Raji (cell line): ENCODE results near the gene PLLP.

Experiments used
- POLR2A ChIP-seq: IDR thresholded peaks from 2 replicates; pipeline ENCODE4 v1.6.1; 2011; ENCODE audit warnings: low read depth, low read length, control low read depth; ENCODE audit not compliant: insufficient read depth

PLLP gene

DNA sequence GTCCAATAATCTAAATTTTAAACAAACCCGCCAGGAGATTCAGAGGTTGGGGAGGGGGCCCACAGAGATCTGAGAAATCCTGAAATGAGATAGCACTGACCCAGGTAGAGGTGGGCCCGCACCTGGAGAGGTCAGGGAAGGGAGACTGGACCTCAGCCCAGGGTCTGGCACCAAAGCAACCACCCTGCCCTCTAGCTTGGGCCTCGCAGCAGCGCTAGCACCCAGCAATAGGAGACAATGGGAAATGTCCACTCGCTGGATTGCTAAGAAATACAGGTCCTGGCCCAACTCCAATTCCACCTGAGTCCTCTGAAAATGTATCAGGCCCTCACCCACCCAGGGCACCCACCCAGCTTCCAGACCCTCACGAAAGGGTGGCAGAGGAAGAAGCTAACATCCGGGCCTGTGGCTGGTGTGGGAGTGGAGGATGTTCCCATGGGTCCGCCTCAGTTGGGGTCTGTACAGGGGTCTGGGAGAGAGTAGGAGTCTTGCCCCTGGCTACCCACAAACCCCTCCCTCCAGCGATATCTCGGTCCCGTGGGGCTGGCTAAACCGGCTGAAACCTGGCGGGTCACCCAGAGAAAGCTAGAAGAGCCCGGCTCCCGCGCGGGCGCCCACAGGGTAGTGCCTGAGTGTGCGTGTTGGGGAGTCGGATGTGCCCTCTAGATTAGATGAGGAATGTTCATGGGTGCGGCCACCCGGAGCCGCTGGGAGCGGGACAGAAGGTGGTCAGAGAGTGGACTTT lies 1.1 kb downstream of the PLLP start:
- no peak for TF ChIP-seq POLR2A

DNA sequence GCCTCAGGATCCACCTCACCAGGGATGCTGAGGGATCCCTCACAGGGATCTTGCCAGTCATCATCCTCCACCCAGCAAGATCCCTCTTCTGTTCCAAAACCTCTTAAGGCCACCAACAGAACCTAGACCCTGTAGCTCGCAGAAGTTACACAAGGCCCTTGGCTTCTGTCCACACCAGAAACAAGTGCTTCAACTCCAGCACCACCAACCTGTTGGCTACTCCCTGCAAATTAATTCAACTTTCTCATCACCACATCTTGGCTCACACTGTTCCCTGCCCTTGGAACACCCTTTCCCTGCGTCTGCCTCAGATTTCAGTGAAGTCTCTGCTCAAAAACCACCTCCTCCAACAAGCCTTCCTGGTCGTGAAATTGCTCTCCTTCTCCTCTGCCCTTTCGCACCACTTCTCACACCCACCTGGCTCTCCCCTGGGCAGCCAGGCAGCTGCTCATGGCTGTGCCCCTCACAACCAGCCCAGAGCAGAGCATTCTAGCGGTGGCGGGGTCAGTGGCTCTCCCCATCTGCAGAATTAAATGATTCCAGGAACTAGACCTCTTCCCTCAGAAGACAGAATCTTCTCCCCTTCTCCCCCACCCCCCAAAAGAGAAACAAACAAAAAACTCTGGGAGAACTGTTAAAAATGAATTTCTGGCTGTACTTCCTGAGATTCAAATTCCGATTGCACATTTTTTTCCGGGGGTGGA lies 1.8 kb downstream of the PLLP start:
- no peak for TF ChIP-seq POLR2A

DNA sequence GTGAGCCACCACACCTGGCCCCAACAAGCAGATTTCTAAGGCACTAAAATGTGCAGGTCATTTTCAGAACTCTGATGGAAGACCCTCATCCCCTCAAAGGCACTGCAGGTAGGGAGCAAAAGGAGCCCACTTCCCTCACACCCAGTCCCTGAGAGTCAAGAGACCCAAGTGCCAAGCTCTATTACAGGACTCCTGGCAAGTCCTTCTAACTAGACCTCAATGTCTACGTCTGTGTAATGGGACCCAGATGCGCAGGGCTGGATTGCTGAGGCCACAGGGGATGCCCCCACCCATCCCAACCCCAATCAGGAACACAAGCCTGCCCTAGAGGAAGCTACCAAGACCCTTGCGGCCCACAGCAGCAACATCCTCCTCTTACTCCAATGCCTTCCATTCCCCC lies 2.7 kb downstream of the PLLP start:
- no peak for TF ChIP-seq POLR2A

DNA sequence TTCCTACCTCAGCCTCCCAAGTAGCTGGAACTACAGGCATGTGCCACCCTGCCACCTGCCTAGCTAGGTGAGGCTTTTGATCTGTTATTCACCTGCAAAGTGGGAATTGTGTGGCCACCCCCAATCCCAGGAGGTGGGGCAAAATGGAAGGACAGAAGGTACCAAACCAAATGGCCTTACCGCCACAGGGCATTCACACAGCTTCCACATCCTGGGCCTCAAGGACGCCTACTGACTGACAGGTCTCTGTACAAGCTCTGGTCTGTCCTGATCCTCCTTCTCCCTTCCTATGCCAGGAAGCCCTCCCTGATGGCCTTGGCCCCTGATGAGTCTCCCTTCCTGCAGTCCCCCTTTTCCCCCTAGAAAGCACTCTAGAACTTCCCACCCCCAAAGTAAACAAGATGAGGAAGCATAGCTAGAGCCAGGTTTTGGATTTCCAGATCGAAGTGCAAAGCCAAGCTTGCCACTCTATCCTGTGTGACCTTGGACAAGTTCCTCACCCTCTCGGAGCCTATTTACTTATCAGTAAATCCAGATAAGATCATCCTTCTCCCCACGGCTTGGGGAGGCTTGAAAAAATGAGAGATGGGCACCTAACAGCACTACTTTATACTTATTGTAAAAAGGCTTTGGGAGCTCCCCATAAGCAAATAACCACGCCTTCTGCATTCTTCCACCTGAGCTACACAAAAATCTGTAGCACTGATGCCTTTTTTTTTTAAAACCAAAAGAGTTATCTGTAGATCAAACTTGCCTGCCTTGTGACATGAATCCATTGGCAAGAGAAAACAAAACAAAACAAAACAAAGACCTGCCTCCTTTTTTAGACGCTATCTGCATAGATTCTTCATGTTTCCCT lies 4.5 kb downstream of the PLLP start:
- no peak for TF ChIP-seq POLR2A

DNA sequence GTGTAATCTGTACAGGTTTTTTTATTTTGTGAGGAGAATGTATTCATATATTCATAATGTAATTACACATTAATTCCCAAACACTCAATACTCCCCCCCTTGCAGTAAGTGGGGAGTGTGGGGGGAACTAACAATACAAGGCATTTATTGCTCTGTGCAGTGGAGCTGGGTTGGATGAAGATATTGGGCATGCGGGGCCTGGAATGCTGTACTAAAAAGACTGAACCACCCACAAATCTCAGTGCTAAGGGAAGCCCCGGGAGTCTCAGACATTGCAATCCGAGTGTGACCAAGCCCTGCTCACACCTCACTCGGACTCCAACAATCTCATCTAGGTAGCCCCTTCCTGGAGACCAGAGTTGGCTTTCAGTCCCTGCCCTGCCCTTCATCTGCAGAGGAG lies 6.0 kb downstream of the PLLP start:
- no peak for TF ChIP-seq POLR2A

DNA sequence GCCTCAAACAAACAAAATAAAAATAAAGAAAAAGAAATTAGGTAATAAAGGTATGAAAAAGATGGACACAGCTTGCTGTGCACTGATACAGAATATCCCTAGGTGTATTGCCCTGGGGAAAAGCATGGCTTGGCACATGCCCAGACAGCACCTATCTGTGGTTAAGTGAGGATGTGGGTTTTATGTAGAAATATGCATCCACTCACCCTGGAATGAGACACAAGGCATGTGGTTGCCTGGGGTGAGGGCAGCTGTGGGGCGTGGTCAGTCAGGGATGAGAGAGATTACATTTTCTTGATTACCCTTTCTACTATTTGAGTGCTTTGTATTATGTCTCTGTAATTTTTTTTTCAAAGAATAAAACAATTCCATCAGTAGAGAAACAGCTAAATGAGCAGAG lies 6.9 kb downstream of the PLLP start:
- TF ChIP-seq POLR2A = no peak

DNA sequence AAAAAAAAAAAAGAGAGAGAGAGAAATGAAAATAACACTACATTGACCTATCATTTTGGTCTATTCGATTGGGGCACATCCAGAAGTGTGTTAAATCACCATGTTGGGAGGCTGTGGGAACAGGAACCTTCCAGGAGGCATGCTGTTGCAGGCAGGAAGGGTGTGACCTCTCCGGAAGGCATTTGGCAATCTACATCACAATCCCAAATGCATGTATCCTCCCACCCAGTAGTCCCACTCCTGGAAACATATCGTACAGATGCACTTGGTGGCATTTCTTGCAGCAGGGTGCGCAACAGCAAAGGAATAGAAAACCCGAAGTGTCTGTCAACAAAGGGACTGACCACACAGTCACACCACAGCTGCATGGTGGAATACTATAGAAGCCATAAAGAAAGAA lies 7.9 kb downstream of the PLLP start:
- no peak for TF ChIP-seq POLR2A

DNA sequence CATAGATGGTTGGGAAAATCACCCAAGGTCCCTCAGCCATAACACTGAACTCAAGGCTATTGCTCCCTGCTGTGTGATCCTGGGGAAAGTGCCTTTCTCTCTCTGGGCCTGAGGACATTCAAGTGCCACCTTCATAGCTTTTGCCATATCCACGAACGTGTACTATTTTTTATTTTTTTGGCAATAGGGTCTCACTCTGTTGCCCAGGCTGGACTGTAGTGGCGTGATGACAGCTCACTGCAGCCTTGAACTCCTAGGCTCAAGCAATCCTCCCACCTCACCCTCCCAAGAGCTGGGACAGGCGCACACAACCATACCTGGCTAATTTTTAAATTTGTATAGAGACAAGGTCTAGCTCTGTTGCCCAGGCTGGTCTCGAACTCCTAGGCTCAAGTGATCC lies 10.6 kb downstream of the PLLP start:
- TF ChIP-seq POLR2A = no peak

DNA sequence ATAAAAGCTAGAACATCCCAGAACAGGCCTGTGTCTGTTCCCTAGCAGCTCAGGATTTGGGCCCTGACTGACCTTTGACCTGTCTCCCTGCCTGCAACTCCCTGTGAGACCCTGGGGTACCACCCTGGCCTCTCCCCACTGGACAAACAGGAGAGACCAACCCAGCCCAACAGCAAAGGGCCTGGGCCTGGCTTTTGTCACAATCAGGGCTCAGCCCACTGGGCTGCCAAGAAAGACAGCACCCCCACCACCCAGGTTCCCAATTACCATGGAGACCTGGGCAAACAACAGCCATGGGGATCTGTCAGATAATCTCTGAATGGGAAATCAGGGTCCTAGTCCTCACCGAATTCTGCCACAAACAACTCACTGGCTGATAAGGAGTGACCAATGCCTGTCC lies 11.1 kb downstream of the PLLP start:
- TF ChIP-seq POLR2A = no peak

DNA sequence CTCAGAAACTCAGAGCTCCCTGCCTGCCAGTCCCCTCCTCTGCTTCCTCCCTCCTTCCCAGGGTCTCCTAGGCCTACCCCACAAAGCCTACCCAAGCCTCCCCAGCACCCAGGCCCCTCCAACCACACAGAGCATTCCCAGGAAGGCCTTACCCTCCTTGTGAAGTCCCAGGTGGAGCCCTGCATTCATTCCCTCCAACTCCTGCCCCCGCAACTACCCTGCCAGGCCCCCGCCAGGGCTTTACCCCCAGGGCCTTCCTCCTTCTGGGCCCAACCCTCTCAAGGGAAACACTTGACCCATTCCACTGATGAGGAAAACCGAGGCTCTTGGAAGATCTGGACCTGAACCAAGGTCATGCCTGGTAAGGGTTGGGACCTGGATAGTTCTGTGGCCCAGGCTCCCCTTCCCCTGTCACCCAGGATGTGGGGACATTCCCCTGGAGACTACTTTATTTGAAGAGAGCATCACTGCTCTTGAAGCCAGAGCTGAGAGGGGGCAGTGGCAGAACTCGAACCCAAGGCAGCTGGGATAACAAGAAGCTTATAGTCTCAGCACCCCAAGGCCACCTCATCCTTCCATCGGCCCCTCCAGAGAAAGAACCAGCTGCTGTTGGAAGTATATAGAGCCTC lies 12.5 kb downstream of the PLLP start:
- no peak for TF ChIP-seq POLR2A

DNA sequence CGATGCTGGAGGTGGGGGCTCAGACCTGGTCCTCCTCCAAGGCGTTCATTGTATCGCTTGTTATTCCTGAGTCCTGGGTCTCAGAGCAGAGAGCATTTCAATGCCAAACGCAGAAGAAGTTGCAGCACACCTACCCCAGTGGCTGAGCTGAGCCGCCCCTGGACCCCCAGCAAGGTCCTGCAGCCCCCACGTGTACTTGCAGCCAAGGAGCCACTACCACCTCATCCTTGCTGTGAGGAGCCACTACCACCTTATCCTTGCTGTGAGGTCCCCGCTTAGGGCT lies 13.5 kb downstream of the PLLP start:
- no peak for TF ChIP-seq POLR2A

DNA sequence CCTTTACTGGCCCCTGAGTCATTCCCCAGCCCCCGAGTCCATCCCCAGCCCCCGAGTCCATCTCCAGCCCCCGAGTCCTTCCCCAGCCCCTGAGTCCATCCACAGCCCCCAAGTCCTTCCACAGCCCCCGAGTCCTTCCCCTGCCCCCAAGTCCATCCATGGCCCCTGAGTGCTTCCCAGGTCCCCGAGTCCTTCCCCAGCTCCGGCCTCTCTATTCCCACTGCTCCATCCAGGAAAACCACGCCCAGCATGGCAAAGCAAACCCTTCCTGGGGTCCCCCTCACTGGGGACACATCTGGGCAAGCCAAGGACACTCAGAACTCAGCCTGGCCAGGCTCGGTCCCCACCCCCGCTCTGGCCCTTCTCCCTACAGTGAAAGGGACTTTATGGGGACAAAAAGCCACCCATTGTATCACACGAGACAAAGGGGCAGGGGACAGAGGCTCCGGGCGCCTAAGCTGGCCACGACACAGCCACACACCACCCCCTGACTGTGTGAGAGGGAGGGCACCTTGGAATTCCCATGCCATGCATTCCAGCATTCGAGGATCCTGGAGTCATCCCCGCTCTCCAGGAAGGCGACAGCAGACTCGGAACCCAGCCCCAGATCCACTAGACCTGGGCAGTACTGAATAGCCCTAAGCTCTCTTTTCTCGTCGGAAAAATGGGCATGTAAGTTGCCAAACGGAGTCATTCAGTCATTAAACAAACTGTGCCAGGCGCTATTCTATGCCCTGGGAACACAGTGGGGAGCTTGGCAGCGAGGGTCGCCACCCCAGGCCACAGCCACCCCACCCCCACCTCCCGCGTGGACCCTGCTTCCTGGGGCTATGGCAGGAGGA lies 14.0 kb downstream of the PLLP start:
- TF ChIP-seq POLR2A = no peak

DNA sequence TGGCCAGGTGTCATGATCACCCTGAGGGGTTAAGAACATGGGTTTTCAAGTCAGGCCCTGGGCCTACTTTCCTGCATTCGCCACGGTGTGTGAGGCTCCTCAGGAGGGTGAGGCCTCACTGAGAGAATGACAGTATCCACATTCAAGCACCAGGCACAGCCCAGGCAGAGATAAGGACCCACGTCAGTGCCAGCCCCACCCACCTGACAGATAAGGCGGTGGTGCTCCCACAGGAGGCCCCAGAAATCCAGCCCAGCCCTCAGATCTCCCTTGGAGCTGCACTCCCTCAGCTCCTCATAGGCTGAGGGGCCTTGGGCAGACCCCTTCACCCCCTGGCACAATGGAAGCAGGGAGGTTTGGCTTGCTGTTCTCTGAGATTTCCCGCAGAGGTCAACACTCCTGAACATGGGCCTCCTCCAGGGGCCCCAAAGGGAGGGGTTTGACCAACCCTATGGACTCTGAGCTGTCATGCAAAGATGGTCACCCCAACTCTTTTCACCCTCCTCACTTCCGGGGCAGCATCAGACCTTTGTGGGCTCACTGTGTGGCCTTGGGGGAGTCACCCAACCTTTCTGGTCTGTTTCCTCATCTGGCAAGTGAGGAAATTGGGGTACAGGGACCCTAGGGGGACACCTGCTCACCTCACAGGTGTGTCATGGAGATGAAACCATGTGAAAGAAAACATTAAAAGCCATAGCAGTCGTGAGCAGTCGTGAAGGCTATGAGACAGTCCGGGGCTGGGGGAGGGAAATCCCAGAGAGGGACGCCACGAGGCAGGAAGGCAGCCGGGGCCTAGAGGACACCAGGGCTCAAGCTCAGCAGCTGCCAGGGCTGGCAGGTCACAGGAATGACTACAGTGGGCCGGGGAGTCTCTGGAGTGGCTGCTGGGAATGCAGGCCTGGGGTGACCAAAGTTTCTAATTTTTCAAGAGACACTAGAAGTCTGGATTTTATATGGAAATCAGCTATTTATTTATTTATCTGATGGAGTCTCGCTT lies 15.4 kb downstream of the PLLP start:
- no peak for TF ChIP-seq POLR2A
